ENCODE data around the gene BRAF.
"Not testable (repeated sequence)": the region's sequence is repeated elsewhere in the genome, so short reads cannot be mapped to it uniquely, and the experiment has no call there.

The BRAF gene

GRCh38 chr7:140961117-140961516, 36.4 kb upstream of the BRAF start:
- Histone ChIP-seq H3K4me1 (ENCODE audit: control insufficient read depth, insufficient read depth, low read length) (no peaks in the 10 kb centered on the region), H3K9me3 (ENCODE audit: control insufficient read depth, insufficient read depth, low read depth, low read length) (no peaks in the 10 kb centered on the region), H3K27ac (ENCODE audit: extremely low read depth, low read depth, low read length) (no peak overlapping the region), H3K36me3 (ENCODE audit: control insufficient read depth in 2 of 2, insufficient read depth in 1 of 2, low read length in 2 of 2) (no peaks in the 10 kb centered on the region), H3K4me3 (ENCODE audit: low read depth, low read length) (no peak overlapping the region)
- ChIA-PET CTCF (no interaction called here), POLR2A (no interaction called here)
- TF ChIP-seq ZNF341 (tag by site-specific recombination; IDR thresholded peaks at IDR 0.05; ENCODE audit: low read depth) (no peak), ZNF24 (tag by site-specific recombination; IDR thresholded peaks at IDR 0.05) (no peak), ZNF211 (tag by site-specific recombination; IDR thresholded peaks at IDR 0.05; ENCODE audit: low read depth) (no peak), ZNF530 (tag by site-specific recombination; IDR thresholded peaks at IDR 0.05; ENCODE audit: low read depth) (no peak), PRDM1 (tag by site-specific recombination; IDR thresholded peaks at IDR 0.05) (no peak), ZNF664 (tag by site-specific recombination; IDR thresholded peaks at IDR 0.05) (no peak), ZNF335 (tag by site-specific recombination; conservative IDR thresholded peaks at IDR 0.05) (no peak), ZNF366 (tag by site-specific recombination; conservative IDR thresholded peaks at IDR 0.05) (0 out of 2 replicates have a peak, but pooled peaks have one; percentile 54), PRDM4 (tag by site-specific recombination; IDR thresholded peaks at IDR 0.05) (no peak)

- POLR2A ChIA-PET; H3K36me3 ChIP-seq (ENCODE audit: control insufficient read depth in 2 of 2, insufficient read depth in 1 of 2, low read length in 2 of 2); H3K9me3 ChIP-seq (ENCODE audit: control insufficient read depth, insufficient read depth, low read depth, low read length); H3K4me3 ChIP-seq (ENCODE audit: low read depth, low read length); H3K4me1 ChIP-seq (ENCODE audit: control insufficient read depth, insufficient read depth, low read length); H3K27ac ChIP-seq (ENCODE audit: extremely low read depth, low read depth, low read length): not testable (repeated sequence)
- CTCF ChIA-PET, result interaction anchor here (0.6 kb wide), 1 partner anchor 390 kb away, joined by 3 read pairs; no protein-coding TSS in a partner anchor
Measured at GRCh38 chr7:140956997-140957396, 32.3 kb upstream of the BRAF start.

GRCh38 chr7:140945940-140946339, 21.2 kb upstream of the BRAF start:
- ChIA-PET POLR2A (no interaction called here), CTCF (interaction anchor here (0.6 kb wide), 1 partner anchor 590 kb away, joined by 4 read pairs; no protein-coding TSS in a partner anchor)
- Histone ChIP-seq H3K36me3 (ENCODE audit: control insufficient read depth in 2 of 2, insufficient read depth in 1 of 2, low read length in 2 of 2) (no peaks in the 10 kb centered on the region), H3K4me1 (ENCODE audit: control insufficient read depth, insufficient read depth, low read length) (peaks cover 4% of the 10 kb centered on the region), H3K4me3 (ENCODE audit: low read depth, low read length) (no peak overlapping the region), H3K27ac (ENCODE audit: extremely low read depth, low read depth, low read length) (no peak overlapping the region), H3K9me3 (ENCODE audit: control insufficient read depth, insufficient read depth, low read depth, low read length) (no peaks in the 10 kb centered on the region)
- 0 out of 2 replicates have a peak, but pooled peaks have one; percentile 30 for TF ChIP-seq TCF7L2 (IDR thresholded peaks at IDR 0.05; ENCODE audit: borderline replicate concordance, low read depth, low read length)
- peak; percentile 93 for TF ChIP-seq ZNF843 (tag by site-specific recombination; IDR thresholded peaks at IDR 0.05)
- 0 out of 2 replicates have a peak, but pooled peaks have one; percentile 10 for TF ChIP-seq SCRT1 (tag by site-specific recombination; IDR thresholded peaks at IDR 0.05; ENCODE audit: borderline replicate concordance)
- peak; percentile 68; the same call in 1 of the 2 replicates for TF ChIP-seq BCL6B (tag by site-specific recombination; IDR thresholded peaks at IDR 0.05)
- peak; percentile 91 for TF ChIP-seq FEZF1 (tag by site-specific recombination; IDR thresholded peaks at IDR 0.05)
- TF ChIP-seq ZEB2 (tag by site-specific recombination; IDR thresholded peaks at IDR 0.05), result 0 out of 2 replicates have a peak, but pooled peaks have one; percentile 29
- no peak for TF ChIP-seq ZNF626 (tag by site-specific recombination; IDR thresholded peaks at IDR 0.05)
- 0 out of 2 replicates have a peak, but pooled peaks have one; percentile 29 for TF ChIP-seq PRDM4 (tag by site-specific recombination; IDR thresholded peaks at IDR 0.05)
- no peak for TF ChIP-seq SETDB1 (IDR thresholded peaks at IDR 0.05; ENCODE audit: insufficient read length, low read length)
- TF ChIP-seq ZIC2 (tag by site-specific recombination; IDR thresholded peaks at IDR 0.05), result peak; percentile 47; the same call in 1 of the 2 replicates
- TF ChIP-seq ZBTB20 (tag by site-specific recombination; IDR thresholded peaks at IDR 0.05), result no peak
- peak; percentile 80 for TF ChIP-seq ZNF580 (tag by site-specific recombination; IDR thresholded peaks at IDR 0.05)
- TF ChIP-seq ZXDB (tag by site-specific recombination; IDR thresholded peaks at IDR 0.05), result peak; percentile 52; the same call in 1 of the 2 replicates
- no peak for TF ChIP-seq ZNF184 (tag by site-specific recombination; IDR thresholded peaks at IDR 0.05)
- TF ChIP-seq ZNF529 (tag by site-specific recombination; IDR thresholded peaks at IDR 0.05; ENCODE audit: insufficient replicate concordance), result no peak
- 0 out of 2 replicates have a peak, but pooled peaks have one; percentile 42 for TF ChIP-seq ZSCAN30 (tag by site-specific recombination; IDR thresholded peaks at IDR 0.05)
- TF ChIP-seq KLF16 (tag by site-specific recombination; IDR thresholded peaks at IDR 0.05), result no peak
- no peak for TF ChIP-seq ZNF394 (tag by site-specific recombination; IDR thresholded peaks at IDR 0.05; ENCODE audit: borderline replicate concordance)

All from HEK293 (cell line).